SKM-1 (cell line): ENCODE results near the gene PTGDR2.

Experiments used
- DNase-seq: peaks from one replicate; lab custom pipeline; 2025; ENCODE audit not compliant: unreplicated experiment; lab: John Stamatoyannopoulos, UW

The PTGDR2 gene

DNA sequence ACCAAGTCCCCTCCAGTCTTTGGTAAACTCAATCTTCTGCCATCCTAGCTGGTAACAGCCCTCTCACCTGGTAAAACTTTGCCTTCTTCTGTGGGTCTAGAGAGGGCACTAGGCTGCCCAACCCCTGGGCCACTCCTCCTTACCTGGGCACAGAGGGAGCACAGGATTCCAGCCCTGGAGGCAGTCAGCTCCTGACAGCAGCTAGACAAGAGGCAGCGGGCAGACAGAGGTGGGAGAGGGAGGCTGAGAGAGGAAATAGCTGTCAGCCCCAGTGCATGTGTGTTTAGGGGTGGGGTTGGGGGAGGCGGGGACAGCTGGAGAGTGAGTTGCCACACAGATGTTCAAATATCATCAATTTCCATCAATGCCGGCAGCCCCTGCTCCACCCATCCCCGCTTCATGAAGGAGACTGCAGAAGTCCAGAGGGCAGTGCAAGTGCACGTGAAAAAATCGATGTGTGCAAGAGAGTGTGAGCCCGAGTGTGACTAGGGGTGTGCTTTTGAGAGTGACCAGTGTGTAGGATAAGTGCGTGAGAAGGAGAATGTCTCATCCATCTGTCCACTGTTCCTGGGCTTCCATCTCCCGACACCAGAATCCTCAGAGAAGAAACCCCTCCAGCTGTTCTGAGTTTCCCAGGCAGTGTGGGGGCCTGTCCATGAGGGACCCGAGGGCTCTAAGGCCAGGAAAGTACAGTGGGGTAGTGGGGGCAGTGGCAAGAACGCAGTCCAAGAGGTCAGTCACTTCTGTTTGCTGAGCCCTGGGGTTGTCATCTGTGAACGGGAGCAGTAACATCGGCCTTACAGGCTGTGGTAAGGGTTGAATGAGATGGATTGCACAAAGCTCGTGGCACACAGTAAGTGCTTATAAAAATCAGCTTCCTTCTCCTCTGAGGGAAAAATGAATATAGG, at the start of gene PTGDR2:
Gene PTGDR2 (minus strand): TSS at position 225 of the 908 bp plus-strand sequence. CDS start 2,228 bp downstream, outside the sequence.
- DNase-seq = no peak

DNA sequence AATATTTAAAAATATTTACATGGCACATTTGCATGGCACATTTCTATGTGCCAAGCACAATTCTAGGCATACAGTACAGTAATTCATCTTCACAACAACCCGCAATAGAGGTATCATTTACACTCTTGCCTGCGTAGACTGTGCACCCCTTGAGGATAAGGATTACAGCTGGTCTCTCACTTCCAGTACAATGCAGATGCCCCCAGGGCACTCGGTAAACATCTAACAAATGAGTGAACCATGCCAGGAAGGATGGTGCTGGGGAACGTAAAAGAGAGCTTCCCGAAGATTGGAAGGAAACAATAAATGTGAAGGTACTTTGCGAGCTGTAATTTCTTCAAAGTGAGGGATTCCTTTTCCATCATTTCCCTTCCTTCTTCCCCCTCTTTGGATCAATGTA, 49.3 kb upstream of the PTGDR2 start:
- no peak for DNase-seq

DNA sequence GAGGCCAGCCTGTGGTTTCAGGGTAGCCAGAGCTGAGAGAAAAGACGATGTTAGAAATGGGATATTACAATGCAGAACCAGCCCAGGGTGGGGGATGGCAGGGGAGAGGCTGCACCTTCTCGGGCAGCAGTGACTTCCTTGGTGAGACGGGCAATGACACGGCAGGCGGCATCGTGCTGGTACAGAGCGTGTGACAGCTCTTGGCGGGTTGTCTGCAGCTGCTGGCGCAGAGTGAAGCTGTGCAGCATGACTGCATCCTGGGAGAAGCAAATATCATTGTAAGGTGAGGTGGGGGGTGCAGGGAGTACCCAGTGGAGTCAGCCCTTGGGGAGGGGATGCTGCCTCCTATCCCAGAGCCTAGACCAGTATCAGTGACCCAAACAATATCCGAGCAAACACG, 46.9 kb upstream of the PTGDR2 start:
- no peak for DNase-seq

DNA sequence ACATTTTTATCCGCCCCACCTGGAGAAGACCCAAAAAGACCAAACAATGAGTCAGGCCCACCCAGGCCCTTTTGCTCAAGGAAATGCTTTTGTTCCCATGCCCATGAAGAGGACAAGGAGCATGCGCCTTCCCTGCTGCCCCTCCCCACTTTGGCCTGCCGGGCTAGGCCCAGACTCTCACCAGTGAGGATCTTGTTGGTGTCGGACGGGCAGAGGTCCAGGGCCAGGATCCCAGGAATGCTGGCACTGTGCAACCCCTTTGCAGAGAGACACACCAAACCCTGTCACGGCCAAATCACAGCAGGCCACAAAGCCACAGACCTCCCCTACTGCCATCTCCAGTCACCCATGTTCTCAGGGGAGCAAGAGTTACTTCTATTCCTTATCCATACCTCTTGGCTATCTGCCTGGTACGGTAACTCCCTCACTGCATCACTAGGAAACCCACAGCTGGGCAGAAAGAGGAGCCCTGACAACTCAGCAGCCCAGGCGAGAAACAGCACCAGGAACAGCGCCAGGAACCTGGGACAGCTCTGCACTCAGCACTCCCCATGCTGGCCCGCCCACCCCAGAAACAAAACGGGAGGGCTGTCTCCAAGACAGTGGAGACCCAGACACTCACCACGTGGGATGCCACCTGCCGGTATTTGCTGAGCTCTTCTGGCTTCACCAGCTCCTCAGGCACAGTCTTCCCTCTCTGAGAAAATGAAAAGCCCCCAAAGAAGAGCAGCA, 45.1 kb upstream of the PTGDR2 start:
- DNase-seq = no peak

DNA sequence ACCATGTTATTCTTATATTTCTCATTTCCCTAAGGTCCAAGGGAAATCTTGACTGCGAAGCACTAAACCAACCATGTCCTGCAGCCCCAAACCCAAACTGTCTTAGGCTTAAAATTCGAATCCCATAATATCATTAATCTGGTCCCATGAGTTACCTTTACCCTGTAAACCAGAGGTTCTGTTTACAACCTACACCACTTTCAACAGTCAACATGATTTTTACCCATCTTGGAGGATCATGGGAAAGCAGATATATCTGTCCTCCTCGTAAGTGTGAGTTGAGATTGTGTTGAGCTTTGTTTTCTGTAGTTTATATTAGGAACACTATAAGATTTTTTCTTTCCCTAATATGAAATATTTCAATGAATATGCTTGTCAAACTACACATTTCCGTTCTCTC, 44.2 kb upstream of the PTGDR2 start:
- no peak for DNase-seq

DNA sequence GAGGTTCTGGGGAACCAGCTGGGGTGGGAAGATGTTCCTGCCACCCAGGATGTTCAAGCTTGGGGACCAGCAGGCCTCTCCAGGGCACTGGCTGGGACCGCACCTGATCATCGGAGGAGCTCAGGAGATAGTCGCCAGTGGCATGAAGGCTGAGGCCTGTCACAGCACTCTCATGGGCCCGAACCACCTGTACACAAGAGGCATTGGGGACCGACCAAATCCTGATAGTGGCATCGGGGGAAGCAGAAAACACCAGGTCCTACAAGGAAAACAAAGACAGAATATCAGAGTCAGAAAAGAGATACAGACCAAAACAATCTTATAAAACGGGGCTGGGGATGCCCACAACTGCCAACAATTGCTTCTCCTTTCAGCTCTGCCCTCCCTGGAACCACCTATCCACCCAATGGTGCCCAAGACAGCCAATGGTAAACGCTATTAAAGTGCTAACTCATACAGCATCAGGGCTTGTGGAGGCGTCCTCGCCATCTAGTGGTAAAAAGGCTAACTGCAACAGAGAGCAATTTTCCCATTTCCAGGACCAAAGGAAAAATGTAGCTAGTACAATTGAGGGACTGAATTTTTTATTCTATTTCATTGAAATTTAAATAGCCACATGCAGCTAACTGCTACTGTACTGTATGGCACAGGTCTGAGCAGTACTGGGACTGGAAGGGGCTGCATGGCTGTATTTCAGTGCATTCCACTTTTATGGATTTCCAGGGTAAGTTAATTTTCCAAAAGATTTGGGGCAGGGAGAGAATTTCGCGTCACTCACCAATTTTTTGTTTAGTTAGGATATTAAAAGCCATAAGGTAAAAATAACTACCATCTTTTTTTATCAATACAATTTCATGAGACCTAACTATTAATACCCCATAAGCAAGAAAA, 43.5 kb upstream of the PTGDR2 start:
- no peak for DNase-seq

DNA sequence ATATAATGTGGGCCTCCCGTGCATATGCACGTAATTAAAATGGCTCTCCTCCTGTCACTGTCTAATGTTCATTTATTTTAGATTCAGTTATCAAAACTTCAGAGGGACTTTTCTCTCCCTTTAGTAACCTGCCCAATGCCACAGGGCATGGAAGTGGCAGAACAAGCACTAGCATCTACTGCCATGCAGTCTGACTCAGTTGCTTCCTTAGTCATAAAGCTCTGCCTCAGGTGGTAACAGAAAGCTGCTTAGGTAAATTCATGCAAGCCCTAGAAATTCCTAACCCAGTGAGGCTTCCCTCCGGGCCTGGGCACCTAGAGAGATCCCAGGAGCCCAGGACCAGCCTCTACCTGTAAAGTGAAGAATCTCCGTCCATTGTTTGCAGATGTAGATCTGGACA, 41.7 kb upstream of the PTGDR2 start:
- no peak for DNase-seq

DNA sequence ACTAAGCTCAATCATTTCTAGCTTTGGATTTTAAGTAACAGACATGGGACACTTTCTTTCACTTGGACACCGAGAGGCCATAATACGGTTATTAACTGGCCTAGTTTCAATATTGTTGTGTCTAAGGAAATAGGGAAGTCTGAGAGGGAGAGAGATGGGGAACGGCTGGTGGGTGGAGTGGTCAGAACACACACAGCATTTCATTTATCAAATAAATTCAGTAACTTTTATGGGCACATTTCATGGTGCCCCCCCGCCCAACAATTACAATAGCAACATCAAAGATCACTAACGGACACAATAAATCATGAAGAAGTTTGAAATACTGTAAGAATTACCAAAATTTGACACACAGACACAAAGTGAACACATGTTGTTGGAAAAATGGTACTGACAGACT, 39.9 kb upstream of the PTGDR2 start:
- no peak for DNase-seq

DNA sequence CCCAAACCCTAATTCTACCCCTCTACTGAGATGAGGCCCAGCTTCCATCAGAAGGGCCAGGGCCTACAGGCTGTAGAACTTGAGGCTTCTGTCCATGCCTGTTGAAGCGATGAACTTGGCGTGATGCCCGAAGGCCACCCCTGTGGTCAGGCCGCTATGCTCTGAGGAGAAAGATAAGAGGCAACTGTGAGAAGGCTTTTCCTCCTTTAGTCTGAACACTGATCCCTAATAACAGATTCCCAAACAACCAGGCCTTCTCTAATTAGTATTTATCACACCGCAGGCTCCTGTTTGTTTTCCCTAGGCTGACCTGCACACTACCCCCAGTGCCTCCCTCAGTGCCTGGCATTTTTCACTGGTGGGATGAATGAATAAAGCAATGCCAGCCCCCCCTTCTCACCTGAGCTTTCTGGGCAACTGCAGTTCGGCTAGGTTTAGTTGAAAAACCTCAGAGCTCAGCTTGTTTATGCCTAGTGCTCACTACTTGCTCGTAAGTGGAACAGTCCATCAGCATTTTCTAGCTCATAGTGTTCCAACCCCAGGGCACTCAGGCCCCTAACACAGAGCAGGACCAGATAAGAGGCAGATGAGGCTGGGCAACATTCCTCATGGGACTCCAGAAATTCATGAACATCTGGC, 35.5 kb upstream of the PTGDR2 start:
- no peak for DNase-seq

DNA sequence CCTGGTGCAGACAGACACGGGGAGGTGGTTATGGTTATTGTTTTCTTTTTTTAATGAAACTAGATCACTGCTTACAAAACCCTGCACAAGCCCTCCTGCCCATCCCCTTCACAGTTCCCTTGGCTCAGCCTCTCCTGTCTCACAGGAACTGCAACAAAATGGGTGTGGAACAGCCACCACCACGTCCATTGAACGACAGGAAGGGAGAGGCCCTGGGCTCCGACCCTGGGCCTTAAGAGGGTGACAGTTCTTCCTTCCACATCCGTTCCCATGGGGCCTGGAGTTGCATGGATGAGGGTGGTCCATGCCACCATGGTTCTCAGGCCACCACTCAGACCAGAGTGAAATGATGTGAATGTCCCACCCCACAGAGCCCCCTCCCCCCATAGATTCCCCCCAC, 34.9 kb upstream of the PTGDR2 start:
- no peak for DNase-seq

DNA sequence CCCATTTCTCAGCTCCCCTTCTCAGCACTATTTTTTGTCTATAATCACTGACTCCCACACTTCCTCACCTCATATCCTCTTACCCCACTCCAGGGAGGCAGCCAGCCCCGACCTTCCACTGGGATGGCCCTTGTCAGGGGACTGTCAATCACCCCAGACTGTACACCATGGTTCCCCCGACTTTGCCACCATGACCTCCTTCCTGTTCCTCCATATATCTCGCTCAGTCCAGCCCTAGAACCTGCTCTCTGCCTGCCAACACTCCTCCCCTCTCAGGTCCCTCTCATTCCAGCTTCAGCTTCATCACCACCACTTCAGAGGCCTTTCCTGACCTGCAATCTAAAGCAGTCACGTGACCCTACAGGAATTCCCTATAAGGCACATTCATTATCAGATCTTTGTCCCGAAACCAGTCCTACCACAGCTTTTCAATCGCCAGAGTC, 34.1 kb upstream of the PTGDR2 start:
- DNase-seq = no peak

DNA sequence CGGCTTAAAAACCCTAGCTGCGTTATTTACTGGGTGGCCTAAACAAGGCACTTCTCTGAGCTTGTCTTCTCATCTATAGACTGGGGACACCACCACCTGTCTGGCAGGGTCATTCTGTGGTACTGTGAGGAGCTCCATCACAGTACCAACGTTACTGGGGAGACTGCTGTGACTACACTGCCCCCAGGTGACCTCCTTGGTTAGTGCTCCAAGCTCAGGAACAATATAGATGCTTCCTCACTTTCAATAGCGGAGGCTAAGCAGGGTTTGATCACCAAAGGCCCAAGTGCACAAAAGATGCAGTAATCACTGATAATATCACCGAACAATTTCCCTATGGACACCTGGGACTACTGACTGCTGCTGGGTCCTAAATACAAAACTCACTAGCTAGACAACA, 31.8 kb upstream of the PTGDR2 start:
- DNase-seq = peak; percentile 53

DNA sequence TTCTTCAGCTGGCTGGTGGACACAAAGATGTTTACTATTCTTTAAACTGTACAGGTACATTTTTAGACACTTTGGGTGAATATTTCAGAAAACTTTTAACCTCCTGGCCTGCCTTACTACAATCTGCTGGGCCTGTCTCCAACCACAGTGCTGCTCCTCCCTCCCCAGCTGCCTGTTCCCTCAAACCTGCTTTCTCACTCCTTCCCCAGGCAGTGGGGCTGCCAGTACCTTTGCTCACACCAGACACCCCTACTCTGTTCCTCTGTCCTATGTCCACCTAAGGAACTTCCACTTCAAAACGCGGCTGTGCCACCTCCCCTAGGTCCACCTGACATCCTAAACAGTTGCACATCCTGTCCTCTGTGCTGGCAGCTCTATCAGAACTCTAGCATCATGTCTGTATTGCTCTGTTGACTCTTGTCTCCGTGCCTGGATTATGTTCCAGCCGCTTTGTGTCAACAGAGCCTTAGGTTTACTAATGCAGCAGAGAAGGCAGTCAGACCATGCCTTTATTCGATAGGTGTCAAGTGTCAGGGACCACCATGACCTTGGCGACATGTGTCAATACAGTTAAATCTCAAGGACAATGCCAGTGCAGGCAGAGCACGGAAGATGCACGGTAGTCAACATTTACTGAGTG, 25.0 kb upstream of the PTGDR2 start:
- no peak for DNase-seq

DNA sequence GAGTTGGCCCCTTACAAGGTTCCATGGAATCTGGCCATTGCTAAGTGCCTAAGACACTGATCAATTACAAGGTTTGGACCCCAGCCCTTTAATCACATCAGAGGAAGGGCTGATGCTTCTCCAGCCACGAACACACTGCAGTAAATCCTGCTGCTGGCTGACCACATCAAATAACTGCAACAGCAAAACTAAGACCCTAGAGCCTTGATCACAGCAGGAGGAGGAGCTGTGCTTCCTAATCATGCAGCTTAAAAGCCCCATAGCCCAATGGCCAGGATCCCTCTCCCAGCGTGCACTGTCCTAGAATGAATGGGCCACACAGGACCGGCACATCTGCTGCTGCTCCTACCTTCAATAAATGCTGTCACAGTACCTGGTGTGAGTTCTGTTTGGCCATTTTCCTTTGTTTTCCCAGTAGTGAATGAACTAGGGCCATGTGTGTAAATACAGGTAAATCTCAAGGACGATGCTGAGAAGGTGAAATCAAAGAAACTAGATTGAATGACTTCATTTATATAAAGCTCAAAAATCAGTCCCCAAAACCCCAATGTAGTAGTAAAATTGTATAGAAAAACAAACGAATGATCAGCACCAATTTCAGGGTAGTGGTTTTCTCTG, 24.3 kb upstream of the PTGDR2 start:
- DNase-seq = no peak

DNA sequence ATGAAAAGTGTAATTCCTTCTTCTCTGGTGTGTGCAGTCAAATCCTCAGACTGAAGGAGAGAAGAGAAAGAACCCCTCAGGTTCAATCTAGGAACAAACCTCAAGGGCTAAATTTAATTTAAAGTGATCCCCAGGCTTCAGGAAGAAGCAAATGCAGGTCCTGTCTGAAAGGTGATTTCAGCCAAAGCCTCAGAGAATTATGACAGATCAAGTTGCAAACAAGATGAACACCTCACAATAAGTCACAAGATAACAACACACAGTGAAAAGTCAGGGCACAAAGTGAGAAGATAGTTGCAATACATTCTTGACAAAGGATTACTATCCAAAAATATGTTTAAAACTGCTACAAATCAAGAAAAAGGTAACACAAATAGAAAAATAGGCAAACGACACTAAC, 23.4 kb upstream of the PTGDR2 start:
- DNase-seq = no peak

DNA sequence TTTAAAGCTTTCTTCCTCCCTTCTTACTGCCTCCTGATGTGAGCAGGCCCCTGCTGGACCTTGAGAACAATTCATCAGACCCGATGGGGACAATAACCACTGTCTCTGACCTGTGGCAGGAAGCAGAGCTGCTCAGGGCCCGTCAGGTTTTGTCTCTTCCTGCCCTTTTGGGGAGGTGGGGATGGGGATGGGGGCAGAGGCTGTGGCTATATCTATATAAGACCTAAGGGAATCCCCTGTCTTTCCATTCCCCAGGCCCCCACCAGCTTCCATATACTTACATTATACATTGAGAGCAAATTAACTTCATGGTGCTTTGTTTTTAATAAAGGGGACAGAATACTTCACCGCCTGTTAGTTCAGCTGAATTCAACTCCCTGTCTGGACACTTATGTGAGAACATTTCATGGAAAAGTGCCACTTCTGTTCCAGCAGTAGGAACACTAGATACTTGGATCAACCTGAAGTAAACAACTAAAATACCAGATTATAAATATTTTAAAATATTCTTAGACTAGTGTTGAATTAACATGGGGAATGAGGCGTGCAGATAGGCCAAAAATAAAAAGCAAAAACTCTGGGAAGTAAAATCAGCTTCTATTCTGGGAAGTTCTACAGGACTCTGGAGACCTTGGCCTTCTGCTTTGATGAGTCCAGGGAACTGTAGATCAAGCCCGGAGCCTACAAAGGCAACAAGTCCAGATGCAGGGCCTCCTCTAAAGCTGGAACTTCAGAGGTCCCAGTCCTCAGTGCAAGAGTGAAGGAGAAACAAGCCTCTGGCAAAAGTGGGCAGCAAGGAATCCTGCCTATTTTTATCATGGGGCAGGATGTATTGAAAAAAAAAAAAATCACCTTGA, 22.7 kb upstream of the PTGDR2 start:
- DNase-seq = no peak

DNA sequence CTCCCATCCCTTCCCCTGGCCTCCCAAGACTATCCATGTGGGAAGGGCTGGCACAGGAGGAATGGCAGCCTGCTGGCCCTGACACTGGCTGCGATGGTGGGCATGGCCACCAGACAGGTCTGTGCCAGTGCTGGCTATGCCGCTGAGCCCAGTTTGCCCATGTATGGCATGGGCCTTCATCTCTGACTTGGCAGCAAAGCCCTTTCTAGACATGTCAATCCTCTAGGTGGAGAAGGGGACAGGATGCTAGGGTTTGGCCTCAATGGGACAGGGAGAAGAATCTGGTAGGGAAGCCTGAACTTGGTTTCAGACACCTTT, 20.4 kb upstream of the PTGDR2 start:
- DNase-seq = no peak

DNA sequence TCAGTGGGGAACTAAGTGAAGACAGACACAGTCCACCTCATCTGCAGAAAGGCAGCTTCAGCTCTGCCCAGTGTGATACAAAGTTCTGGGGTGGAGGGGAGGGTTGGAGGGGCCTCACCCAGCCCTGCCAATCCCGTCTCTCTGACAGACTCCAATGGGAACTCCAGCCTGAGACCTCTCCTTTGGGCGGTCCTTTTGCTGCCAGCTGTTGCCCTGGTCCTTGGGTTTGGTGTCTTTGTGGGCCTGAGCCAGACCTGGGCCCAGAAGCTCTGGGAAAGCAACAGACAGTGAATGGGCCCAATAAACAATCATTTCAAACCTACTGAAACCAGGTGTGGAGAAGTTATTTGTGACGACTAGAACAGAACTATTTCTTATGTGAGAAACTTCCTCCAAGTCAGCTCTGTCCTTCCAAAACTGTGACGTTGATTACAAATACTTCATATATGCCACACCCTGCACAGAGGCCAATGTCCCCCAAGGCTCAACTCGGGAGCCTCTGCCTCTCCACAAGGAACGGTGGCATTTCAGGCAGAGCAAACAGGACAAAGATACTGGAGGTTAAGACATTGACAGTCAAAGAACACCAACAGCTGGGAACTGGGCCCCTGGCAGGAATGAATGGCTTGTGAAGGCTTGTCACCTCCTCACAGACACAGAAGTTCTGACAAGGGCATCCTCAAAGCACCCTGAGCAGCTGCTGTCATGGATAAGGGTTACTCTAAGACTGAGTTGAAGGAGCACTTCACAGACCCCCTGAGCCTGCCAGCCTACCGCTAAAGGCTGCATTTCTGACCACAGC, 19.8 kb upstream of the PTGDR2 start:
- no peak for DNase-seq
